IMR-90 (cell line): ENCODE data around the gene DCLK1. TPM values are rescaled to one million over a fixed set of nuclear protein-coding genes. Genes with fewer than 3 reads are reported as not detected.

Source experiments
- ATAC-seq: fragments of 200-7000 bp; cut with Tn5 transposase; 2 replicates; pipeline ENCODE4 v1.9.1; 2020; ENCODE audit warnings: low read depth, mild to moderate bottlenecking, moderate library complexity
- BruUV-seq: library from RNA; stranded (reverse); fragments of 400-500 nt; replicated peaks from 2 replicates; lab custom pipeline; 2021; lab: Mats Ljungman, UMichigan
- CTCF ChIA-PET: fragments of 300-600 bp; formaldehyde crosslinking; extraction: SDS; loops from one replicate; lab custom pipeline; 2021; ENCODE audit warnings: antibody characterized with exemption; lab: Yijun Ruan, JAX
- POLR2A ChIA-PET: fragments of 300-600 bp; sonication (Branson Sonifier 250); formaldehyde crosslinking; loops from one replicate; lab custom pipeline; 2022; ENCODE audit warnings: antibody characterized with exemption; ENCODE audit not compliant: unreplicated experiment; lab: Charles Lee
- DNase-seq: peaks from one replicate; pipeline ENCODE4 v3.0.0; 2013
- H2AFZ ChIP-seq: replicated peaks from 2 replicates; pipeline ENCODE3; 2013; ENCODE audit warnings: low read length, mild to moderate bottlenecking; ENCODE audit not compliant: poor library complexity
- H2AK5ac ChIP-seq: 2 replicates; pipeline ENCODE4 v1.6.1; 2013; ENCODE audit warnings: low read depth, low read length, inconsistent platforms
- H2AK9ac ChIP-seq: replicated peaks from 2 replicates; pipeline ENCODE3; 2013; ENCODE audit warnings: mild to moderate bottlenecking, low read depth, low read length, moderate library complexity; ENCODE audit not compliant: poor library complexity
- H2BK120ac ChIP-seq: 2 replicates; pipeline ENCODE4 v1.6.1; 2013; ENCODE audit warnings: low read depth, low read length, inconsistent platforms
- H2BK15ac ChIP-seq: 3 replicates; pipeline ENCODE4 v1.6.1; 2013; ENCODE audit warnings: low read depth, low read length, inconsistent platforms
- H2BK20ac ChIP-seq: 2 replicates; pipeline ENCODE4 v1.6.1; 2013; ENCODE audit warnings: low read depth, mild to moderate bottlenecking, inconsistent platforms, low read length, moderate library complexity
- H2BK5ac ChIP-seq: 2 replicates; pipeline ENCODE4 v1.6.1; 2013; ENCODE audit warnings: mild to moderate bottlenecking, low read depth, low read length, inconsistent platforms; ENCODE audit not compliant: poor library complexity, severe bottlenecking
- H3K14ac ChIP-seq: replicated peaks from 2 replicates; pipeline ENCODE4 v1.6.1; 2013; ENCODE audit warnings: low read depth, low read length, inconsistent platforms
- H3K18ac ChIP-seq: 2 replicates; pipeline ENCODE4 v1.6.1; 2013; ENCODE audit warnings: low read depth, low read length, control low read depth
- H3K23ac ChIP-seq: 2 replicates; pipeline ENCODE4 v1.6.1; 2013; ENCODE audit warnings: low read depth, low read length, inconsistent platforms
- H3K27ac ChIP-seq: 2 replicates; pipeline ENCODE4 v1.5.1; 2013; ENCODE audit warnings: mild to moderate bottlenecking, control low read depth, low read length; ENCODE audit not compliant: insufficient read depth
- H3K27me3 ChIP-seq: 2 replicates; pipeline ENCODE4 v1.6.1; 2013; ENCODE audit warnings: low read length; ENCODE audit not compliant: control insufficient read depth, insufficient read depth
- H3K36me3 ChIP-seq: 2 replicates; pipeline ENCODE4 v1.6.1; 2013; ENCODE audit warnings: low read length, mixed read lengths; ENCODE audit not compliant: control insufficient read depth, insufficient read depth
- H3K4ac ChIP-seq: 2 replicates; pipeline ENCODE4 v1.6.1; 2013; ENCODE audit warnings: low read depth, low read length, inconsistent platforms
- H3K4me1 ChIP-seq: 2 replicates; pipeline ENCODE4 v1.6.1; 2013; ENCODE audit warnings: low read length, mixed read lengths; ENCODE audit not compliant: control insufficient read depth, insufficient read depth
- H3K4me2 ChIP-seq: 2 replicates; pipeline ENCODE4 v1.6.1; 2013; ENCODE audit warnings: low read depth, mild to moderate bottlenecking, control low read depth, low read length, moderate library complexity
- H3K4me3 ChIP-seq: 2 replicates; pipeline ENCODE4 v1.5.1; 2013; ENCODE audit warnings: low read depth, mild to moderate bottlenecking, control low read depth, low read length, moderate library complexity; ENCODE audit not compliant: insufficient read depth
- H3K56ac ChIP-seq: 2 replicates; pipeline ENCODE4 v1.6.1; 2013; ENCODE audit warnings: low read length, inconsistent platforms; ENCODE audit not compliant: insufficient read depth; ENCODE audit errors: extremely low read depth
- H3K79me1 ChIP-seq, 2 experiments: 2 replicates each; pipeline ENCODE4 v1.6.1; 2013; ENCODE audit warnings: low read length in 2 of 2, inconsistent platforms in 1 of 2, low read depth in 1 of 2
- H3K9ac ChIP-seq: 2 replicates; pipeline ENCODE4 v1.6.1; 2013; ENCODE audit warnings: low read depth, low read length, control low read depth
- H3K9me1 ChIP-seq: 2 replicates; pipeline ENCODE4 v1.6.1; 2013; ENCODE audit warnings: low read length, inconsistent platforms; ENCODE audit not compliant: insufficient read depth
- H3K9me3 ChIP-seq: 2 replicates; pipeline ENCODE4 v1.6.1; 2013; ENCODE audit warnings: low read length; ENCODE audit not compliant: control insufficient read depth, insufficient read depth
- H4K20me1 ChIP-seq: 2 replicates; pipeline ENCODE4 v1.6.1; 2013; ENCODE audit warnings: low read length, inconsistent platforms; ENCODE audit not compliant: insufficient read depth
- H4K5ac ChIP-seq: 2 replicates; pipeline ENCODE4 v1.6.1; 2013; ENCODE audit warnings: mild to moderate bottlenecking, low read depth, low read length, control low read depth
- H4K8ac ChIP-seq, 2 experiments: 2 replicates each; pipeline ENCODE4 v1.6.1; 2013; ENCODE audit warnings: low read depth in 2 of 2, low read length in 2 of 2, control low read depth in 1 of 2, inconsistent platforms in 1 of 2
- H4K91ac ChIP-seq: 2 replicates; pipeline ENCODE4 v1.6.1; 2013; ENCODE audit warnings: low read depth, low read length, inconsistent platforms; ENCODE audit not compliant: insufficient read depth
- POLR2A ChIP-seq: IDR thresholded peaks from 2 replicates; pipeline ENCODE4 v1.6.1; 2012; ENCODE audit warnings: mild to moderate bottlenecking, low read depth, low read length
- WGBS, 2 experiments: methylation state at CpG; one replicate each; pipeline versions ENCODE4 v1.1.5 to v1.1.7; 2013; ENCODE audit warnings: missing lambda C conversion rate in 2 of 2; ENCODE audit not compliant: insufficient read length in 1 of 2; ENCODE audit errors: extremely low coverage in 2 of 2; 5-methylcytosine and 5-hydroxymethylcytosine counted together
- dilution Hi-C: fragments of 300-500 bp; cut with HindIII; formaldehyde crosslinking; loops from one replicate; pipeline ENCODE4 v1.14.3; 2018; ENCODE audit warnings: low sequenced_read_pairs; ENCODE audit not compliant: unreplicated experiment
- in situ Hi-C: fragments of 300-500 bp; cut with MboI; formaldehyde crosslinking; loops from 3 replicates; pipeline ENCODE4 v1.14.3; 2019; ENCODE audit warnings: low sequenced_read_pairs, inconsistent platforms, mixed read lengths
- intact Hi-C: fragments of 100-400 bp; cut with micrococcal nuclease; formaldehyde crosslinking; loops from 2 replicates; pipeline ENCODE4 v1.10.0; 2022
- polyA plus RNA-seq, 3 experiments: library from polyadenylated mRNA; depleted of rRNA; stranded (reverse); fragments of >200 nt; gene quantifications; 2 replicates each; pipeline ENCODE4 v1.2.3, GENCODE V29; 2012; ENCODE audit warnings: low replicate concordance in 1 of 3
- total RNA-seq: library from RNA; depleted of rRNA; stranded (reverse); fragments of >200 nt; gene quantifications from 2 replicates; pipeline ENCODE4 v1.2.3, GENCODE V29; 2012
- TF ChIP-seq, protein P1 (sequence below): conservative IDR thresholded peaks from 2 replicates; pipeline ENCODE4 v1.5.1; 2012; ENCODE audit warnings: mild to moderate bottlenecking, low read depth, low read length, improper control_type of control experiment

The DCLK1 gene
- total and polyA plus RNA-seq, 2 of the 4 experiments (the other 2 are of a cell fraction) = under 0.01 to 0.02 TPM

DNA sequence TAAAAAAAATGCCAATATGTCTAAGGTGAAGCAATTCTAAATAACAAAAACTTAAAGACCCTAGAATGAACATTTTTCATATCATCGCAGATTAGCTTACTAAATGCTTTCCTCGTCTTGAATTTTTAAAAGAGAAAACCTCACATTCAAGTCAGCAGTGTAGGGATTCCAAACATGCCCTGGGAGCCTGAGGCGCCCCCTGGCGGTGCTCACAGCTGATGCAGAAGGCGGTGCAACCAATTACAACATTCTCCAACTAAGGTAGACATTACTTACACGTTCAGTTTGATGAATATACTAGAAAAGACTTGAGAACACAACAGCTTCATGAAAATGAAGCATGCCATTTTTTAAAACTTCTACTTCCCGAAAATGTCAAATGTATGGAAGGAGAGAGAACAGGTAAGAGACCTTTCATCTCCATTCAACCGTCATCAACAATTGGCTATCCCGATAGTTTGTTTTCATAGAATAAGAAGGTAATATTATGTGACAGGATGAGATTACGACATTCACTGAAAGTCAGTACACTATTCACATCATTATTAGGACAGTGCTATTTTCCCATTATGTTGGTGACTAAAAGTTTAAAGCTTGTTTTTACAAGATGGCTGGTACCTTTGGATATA is 304.4 kb downstream of the DCLK1 start:
- BruUV-seq = no TSS peak
- CTCF ChIA-PET = interaction anchor here (0.9 to 1.6 kb wide), 2 partner anchors 8 to 51 kb away, joined by 3 to 5 read pairs; no protein-coding TSS in a partner anchor

More for the DNA sequence above, 304.4 kb downstream of the DCLK1 start:
- Histone ChIP-seq H3K18ac (no peak overlapping the region), H3K9me3 (no peaks in the 10 kb centered on the region), H3K79me1 (no peaks in the 10 kb centered on the region), H3K23ac (no peak overlapping the region), H4K8ac (no peak overlapping the region), H3K27ac (no peak overlapping the region), H3K4me3 (no peak overlapping the region), H3K4ac (no peak overlapping the region), H2BK15ac (no peak overlapping the region), H3K9ac (no peak overlapping the region), H3K36me3 (no peaks in the 10 kb centered on the region), H2AFZ (no peak overlapping the region), H2BK120ac (no peak overlapping the region), H3K14ac (no peak overlapping the region), H2AK9ac (no peak overlapping the region), H4K91ac (no peak overlapping the region), H4K5ac (no peak overlapping the region), H2BK20ac (no peak overlapping the region), H3K4me1 (no peaks in the 10 kb centered on the region), H3K27me3 (no peaks in the 10 kb centered on the region), H3K56ac (no peak overlapping the region; the same call in 1 of the 2 replicates), H3K9me1 (no peaks in the 10 kb centered on the region), H2BK5ac (no peak overlapping the region), H2AK5ac (no peak overlapping the region), H4K20me1 (no peaks in the 10 kb centered on the region), H3K4me2 (no peak overlapping the region)
- no peak for ATAC-seq
- in situ Hi-C loops = no loop called here
- POLR2A ChIA-PET = no interaction called here
- intact Hi-C loops = no loop called here
- no CpG with 5 or more reads among the region's 10 CpGs for WGBS, 2 experiments
- dilution Hi-C loops = no loop called here
- TF ChIP-seq, protein P1, sequence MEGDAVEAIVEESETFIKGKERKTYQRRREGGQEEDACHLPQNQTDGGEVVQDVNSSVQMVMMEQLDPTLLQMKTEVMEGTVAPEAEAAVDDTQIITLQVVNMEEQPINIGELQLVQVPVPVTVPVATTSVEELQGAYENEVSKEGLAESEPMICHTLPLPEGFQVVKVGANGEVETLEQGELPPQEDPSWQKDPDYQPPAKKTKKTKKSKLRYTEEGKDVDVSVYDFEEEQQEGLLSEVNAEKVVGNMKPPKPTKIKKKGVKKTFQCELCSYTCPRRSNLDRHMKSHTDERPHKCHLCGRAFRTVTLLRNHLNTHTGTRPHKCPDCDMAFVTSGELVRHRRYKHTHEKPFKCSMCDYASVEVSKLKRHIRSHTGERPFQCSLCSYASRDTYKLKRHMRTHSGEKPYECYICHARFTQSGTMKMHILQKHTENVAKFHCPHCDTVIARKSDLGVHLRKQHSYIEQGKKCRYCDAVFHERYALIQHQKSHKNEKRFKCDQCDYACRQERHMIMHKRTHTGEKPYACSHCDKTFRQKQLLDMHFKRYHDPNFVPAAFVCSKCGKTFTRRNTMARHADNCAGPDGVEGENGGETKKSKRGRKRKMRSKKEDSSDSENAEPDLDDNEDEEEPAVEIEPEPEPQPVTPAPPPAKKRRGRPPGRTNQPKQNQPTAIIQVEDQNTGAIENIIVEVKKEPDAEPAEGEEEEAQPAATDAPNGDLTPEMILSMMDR = 0 out of 2 replicates have a peak, but pooled peaks have one; percentile 8
- no peak for TF ChIP-seq POLR2A
- DNase-seq = no peak
